HFF-Myc (cell line): ENCODE measurements around the gene FBXW7.

ENCODE experiments used
- DNase-seq: peaks from one replicate; pipeline ENCODE4 v3.0.0-alpha.2; 2011; ENCODE audit warnings: low read depth; ENCODE audit errors: extremely low read depth
- H3K4me3 ChIP-seq: replicated peaks from 2 replicates; pipeline ENCODE4 v1.5.1; 2011; ENCODE audit warnings: low read depth, mild to moderate bottlenecking, control low read depth, low read length
- CTCF ChIP-seq: IDR thresholded peaks from 2 replicates; pipeline ENCODE4 v1.5.1; 2012; ENCODE audit warnings: mild to moderate bottlenecking, low read depth, low read length, control low read depth; ENCODE audit errors: missing control alignments

Gene FBXW7

GRCh38 chr4:152380185-152380584, 155.7 kb downstream of the FBXW7 start:
- no peak overlapping the region for H3K4me3 ChIP-seq
- no peak for TF ChIP-seq CTCF
- DNase-seq, result no peak

GRCh38 chr4:152374606-152375285, 161.1 kb downstream of the FBXW7 start:
- no peak for DNase-seq
- no peak overlapping the region for H3K4me3 ChIP-seq
- no peak for TF ChIP-seq CTCF

- no peak for TF ChIP-seq CTCF
- no peak for DNase-seq
- H3K4me3 ChIP-seq, result no peak overlapping the region
These were observed 161.7 kb downstream of the FBXW7 start for GRCh38 chr4:152374153-152374552.

GRCh38 chr4:152372444-152372843, 163.4 kb downstream of the FBXW7 start:
- no peak overlapping the region for H3K4me3 ChIP-seq
- DNase-seq, result no peak
- TF ChIP-seq CTCF, result no peak

GRCh38 chr4:152369902-152370295, 166.0 kb downstream of the FBXW7 start:
- no peak for DNase-seq
- no peak for TF ChIP-seq CTCF
- H3K4me3 ChIP-seq, result no peak overlapping the region

GRCh38 chr4:152369203-152369901, 166.5 kb downstream of the FBXW7 start:
- no peak overlapping the region for H3K4me3 ChIP-seq
- no peak for DNase-seq
- no peak for TF ChIP-seq CTCF

- H3K4me3 ChIP-seq, result no peak overlapping the region
- TF ChIP-seq CTCF, result no peak
- DNase-seq, result no peak
These were observed 167.9 kb downstream of the FBXW7 start for GRCh38 chr4:152368001-152368400.
